BE2C (cell line): ENCODE data around the gene SERPINE3.

Experiments
- DNase-seq: peaks from one replicate; pipeline ENCODE4 v3.0.0-alpha.2; 2020
- H3K27me3 ChIP-seq: fragments of 250-450 bp; sonication (Bioruptor Pico); 2 replicates; pipeline ENCODE4 v1.5.1; 2020; ENCODE audit warnings: mild to moderate bottlenecking
- H3K36me3 ChIP-seq: fragments of 250-450 bp; sonication (Bioruptor Pico); 2 replicates; pipeline ENCODE4 v1.5.1; 2020; ENCODE audit warnings: mild to moderate bottlenecking
- H3K4me1 ChIP-seq: fragments of 250-450 bp; sonication (Bioruptor Pico); 2 replicates; pipeline ENCODE4 v1.5.1; 2020
- H3K4me3 ChIP-seq: 2 replicates; pipeline ENCODE4 v1.5.1; 2011; ENCODE audit warnings: low read depth, low read length
- H3K9me3 ChIP-seq: fragments of 250-450 bp; sonication (Bioruptor Pico); 2 replicates; pipeline ENCODE4 v1.5.1; 2020
- CTCF ChIP-seq: IDR thresholded peaks from 2 replicates; pipeline ENCODE4 v1.5.1; 2012; ENCODE audit warnings: mild to moderate bottlenecking, low read depth, low read length

The SERPINE3 gene

GRCh38 chr13:51347099-51347498, 7.6 kb downstream of the SERPINE3 start:
- no peak overlapping the region for H3K4me3 ChIP-seq
- no peaks in the 10 kb centered on the region for H3K9me3 ChIP-seq
- no peaks in the 10 kb centered on the region for H3K36me3 ChIP-seq
- H3K27me3 ChIP-seq = no peaks in the 10 kb centered on the region
- H3K4me1 ChIP-seq = no peaks in the 10 kb centered on the region
- no peak for TF ChIP-seq CTCF
- no peak for DNase-seq

GRCh38 chr13:51348069-51348967, 8.8 kb downstream of the SERPINE3 start:
- H3K9me3 ChIP-seq = no peaks in the 10 kb centered on the region
- no peaks in the 10 kb centered on the region for H3K36me3 ChIP-seq
- no peak for TF ChIP-seq CTCF
- no peaks in the 10 kb centered on the region for H3K4me1 ChIP-seq
- no peaks in the 10 kb centered on the region for H3K27me3 ChIP-seq
- DNase-seq = no peak
- H3K4me3 ChIP-seq = no peak overlapping the region

- no peak for DNase-seq
- Histone ChIP-seq H3K36me3 (no peaks in the 10 kb centered on the region), H3K4me3 (no peak overlapping the region), H3K9me3 (no peaks in the 10 kb centered on the region), H3K4me1 (no peaks in the 10 kb centered on the region), H3K27me3 (no peaks in the 10 kb centered on the region)
- TF ChIP-seq CTCF = no peak
Observed at GRCh38 chr13:51349016-51349415, 9.5 kb downstream of the SERPINE3 start.

GRCh38 chr13:51355217-51355616, 15.7 kb downstream of the SERPINE3 start:
- Histone ChIP-seq H3K9me3 (no peaks in the 10 kb centered on the region), H3K36me3 (no peaks in the 10 kb centered on the region; the same call in 1 of the 2 replicates), H3K4me3 (no peak overlapping the region), H3K27me3 (no peaks in the 10 kb centered on the region), H3K4me1 (no peaks in the 10 kb centered on the region)
- no peak for DNase-seq
- no peak for TF ChIP-seq CTCF

GRCh38 chr13:51357928-51358595, 18.6 kb downstream of the SERPINE3 start:
- DNase-seq = no peak
- Histone ChIP-seq H3K4me1 (no peaks in the 10 kb centered on the region), H3K4me3 (no peak overlapping the region), H3K27me3 (no peaks in the 10 kb centered on the region), H3K36me3 (no peaks in the 10 kb centered on the region; the same call in 1 of the 2 replicates), H3K9me3 (no peaks in the 10 kb centered on the region)
- TF ChIP-seq CTCF = no peak

- H3K27me3 ChIP-seq = no peaks in the 10 kb centered on the region
- no peaks in the 10 kb centered on the region for H3K4me1 ChIP-seq
- DNase-seq = no peak
- no peaks in the 10 kb centered on the region for H3K9me3 ChIP-seq
- TF ChIP-seq CTCF = no peak
- no peaks in the 10 kb centered on the region; the same call in 1 of the 2 replicates for H3K36me3 ChIP-seq
- no peak overlapping the region for H3K4me3 ChIP-seq
Observed at GRCh38 chr13:51359352-51359751, 19.9 kb downstream of the SERPINE3 start.
